H9 (cell line): ENCODE measurements around the gene AP4M1. TPM values are rescaled to one million over a fixed set of nuclear protein-coding genes. Genes with fewer than 3 reads are reported as not detected.

Experiments
- DNase-seq: peaks from one replicate; pipeline ENCODE4 v3.0.0-alpha.2; 2017
- H2AFZ ChIP-seq: one replicate; pipeline ENCODE4 v1.6.1; 2013; ENCODE audit warnings: mild to moderate bottlenecking, low read length, control low read depth, moderate library complexity
- H2AK5ac ChIP-seq: 2 replicates; pipeline ENCODE4 v1.6.1; 2013; ENCODE audit warnings: low read length, control low read depth, mixed read lengths; ENCODE audit not compliant: insufficient read length
- H2BK120ac ChIP-seq: one replicate; pipeline ENCODE4 v1.6.1; 2013; ENCODE audit warnings: low read depth, mild to moderate bottlenecking, low read length, control low read depth, inconsistent platforms; ENCODE audit not compliant: poor library complexity, severe bottlenecking
- H2BK12ac ChIP-seq: 2 replicates; pipeline ENCODE4 v1.6.1; 2013; ENCODE audit warnings: low read length, control low read depth, mixed read lengths, low read depth; ENCODE audit not compliant: insufficient read length
- H2BK15ac ChIP-seq: 2 replicates; pipeline ENCODE4 v1.6.1; 2013; ENCODE audit warnings: low read depth, low read length, control low read depth
- H2BK20ac ChIP-seq: one replicate; pipeline ENCODE4 v1.6.1; 2013; ENCODE audit warnings: low read depth, mild to moderate bottlenecking, low read length, control low read depth, inconsistent platforms; ENCODE audit not compliant: poor library complexity, severe bottlenecking
- H2BK5ac ChIP-seq: 2 replicates; pipeline ENCODE4 v1.6.1; 2013; ENCODE audit warnings: low read length, control low read depth, mixed read lengths; ENCODE audit not compliant: insufficient read length
- H3K14ac ChIP-seq: 2 replicates; pipeline ENCODE4 v1.6.1; 2013; ENCODE audit warnings: low read length, control low read depth; ENCODE audit not compliant: insufficient read depth
- H3K18ac ChIP-seq: 2 replicates; pipeline ENCODE4 v1.6.1; 2013; ENCODE audit warnings: low read depth, mild to moderate bottlenecking, mixed read lengths, low read length, control low read depth; ENCODE audit not compliant: insufficient read length
- H3K23ac ChIP-seq: 2 replicates; pipeline ENCODE4 v1.6.1; 2013; ENCODE audit warnings: low read length, control low read depth, mixed read lengths, low read depth; ENCODE audit not compliant: insufficient read length
- H3K23me2 ChIP-seq: 2 replicates; pipeline ENCODE4 v1.6.1; 2013; ENCODE audit warnings: low read depth, mild to moderate bottlenecking, mixed read lengths, low read length, control low read depth; ENCODE audit not compliant: insufficient read length, poor library complexity, severe bottlenecking
- H3K27ac ChIP-seq: 2 replicates; pipeline ENCODE4 v1.5.1; 2013; ENCODE audit warnings: low read length, control low read depth, mixed read lengths, low read depth; ENCODE audit not compliant: insufficient read length
- H3K27me3 ChIP-seq: 2 replicates; pipeline ENCODE4 v1.6.1; 2013; ENCODE audit warnings: low read length, control low read depth, inconsistent platforms; ENCODE audit not compliant: insufficient read depth
- H3K4ac ChIP-seq: 2 replicates; pipeline ENCODE4 v1.6.1; 2013; ENCODE audit warnings: low read depth, mild to moderate bottlenecking, control low read depth, inconsistent platforms, low read length, moderate library complexity
- H3K4me1 ChIP-seq: 2 replicates; pipeline ENCODE4 v1.6.1; 2013; ENCODE audit warnings: low read length, control low read depth, inconsistent platforms; ENCODE audit not compliant: insufficient read depth
- H3K4me2 ChIP-seq: 2 replicates; pipeline ENCODE4 v1.6.1; 2013; ENCODE audit warnings: low read length, control low read depth, mixed read lengths; ENCODE audit not compliant: insufficient read length, insufficient read depth
- H3K56ac ChIP-seq: 2 replicates; pipeline ENCODE4 v1.6.1; 2013; ENCODE audit warnings: low read depth, mild to moderate bottlenecking, mixed read lengths, low read length, control low read depth; ENCODE audit not compliant: insufficient read length
- H3K79me1 ChIP-seq: 2 replicates; pipeline ENCODE4 v1.6.1; 2013; ENCODE audit warnings: low read depth, mild to moderate bottlenecking, moderate library complexity, low read length, control low read depth, inconsistent platforms; ENCODE audit not compliant: insufficient read depth, poor library complexity, severe bottlenecking
- H3K79me2 ChIP-seq: 2 replicates; pipeline ENCODE4 v1.6.1; 2013; ENCODE audit warnings: low read length, control low read depth, inconsistent platforms; ENCODE audit not compliant: insufficient read depth
- H3K9ac ChIP-seq: 2 replicates; pipeline ENCODE4 v1.6.1; 2013; ENCODE audit warnings: low read length, control low read depth, mixed read lengths; ENCODE audit not compliant: insufficient read length; ENCODE audit errors: extremely low read depth
- H3K9me3 ChIP-seq: one replicate; pipeline ENCODE4 v1.6.1; 2013; ENCODE audit warnings: low read depth, low read length, inconsistent platforms; ENCODE audit not compliant: control insufficient read depth
- H3T11ph ChIP-seq: one replicate; pipeline ENCODE4 v1.6.1; 2013; ENCODE audit warnings: mild to moderate bottlenecking, low read length, control low read depth, inconsistent platforms
- H4K20me1 ChIP-seq: one replicate; pipeline ENCODE4 v1.6.1; 2013; ENCODE audit not compliant: control insufficient read depth, insufficient read length, insufficient read depth
- H4K5ac ChIP-seq: 2 replicates; pipeline ENCODE4 v1.6.1; 2013; ENCODE audit warnings: low read depth, mild to moderate bottlenecking, mixed read lengths, low read length, control low read depth; ENCODE audit not compliant: insufficient read length
- H4K8ac ChIP-seq: replicated peaks from 2 replicates; pipeline ENCODE4 v1.6.1; 2013; ENCODE audit warnings: low read length, control low read depth, mixed read lengths, low read depth; ENCODE audit not compliant: insufficient read length
- H4K91ac ChIP-seq: 2 replicates; pipeline ENCODE4 v1.6.1; 2013; ENCODE audit warnings: low read depth, mild to moderate bottlenecking, moderate library complexity, mixed read lengths, low read length, control low read depth; ENCODE audit not compliant: insufficient read length
- H3K27ac Mint-ChIP-seq, 3 experiments: 2 replicates in 2 of 3; 3 replicates in 1 of 3; pipeline ENCODE4 v1.8.0; 2020 to 2021; ENCODE audit warnings: mixed read lengths in 3 of 3, mild to moderate bottlenecking in 1 of 3, moderate library complexity in 1 of 3
- H3K27me3 Mint-ChIP-seq: 2 replicates; pipeline ENCODE4 v1.8.0; 2021; ENCODE audit warnings: low read depth, mild to moderate bottlenecking, moderate library complexity, mixed read lengths
- H3K36me3 Mint-ChIP-seq, 3 experiments: 2 replicates in 2 of 3; 3 replicates in 1 of 3; pipeline ENCODE4 v1.8.0; 2020 to 2021; ENCODE audit warnings: low read depth in 3 of 3, mixed read lengths in 3 of 3; ENCODE audit not compliant: insufficient read depth in 1 of 3
- H3K4me1 Mint-ChIP-seq, 2 experiments: 2 replicates each; pipeline ENCODE4 v1.8.0; 2020; ENCODE audit warnings: mixed read lengths in 2 of 2
- H3K4me3 Mint-ChIP-seq, 2 experiments: 2 replicates in 1 of 2; 3 replicates in 1 of 2; pipeline ENCODE4 v1.8.0; 2020 to 2021; ENCODE audit warnings: mild to moderate bottlenecking in 2 of 2, mixed read lengths in 2 of 2, moderate library complexity in 1 of 2
- H3K9me3 Mint-ChIP-seq, 2 experiments: 2 replicates in 1 of 2; 3 replicates in 1 of 2; pipeline ENCODE4 v1.8.0; 2020; ENCODE audit warnings: mild to moderate bottlenecking in 2 of 2, mixed read lengths in 2 of 2, moderate library complexity in 1 of 2
- CTCF ChIP-seq: fragments of 200-600 bp; sonication (generic); conservative IDR thresholded peaks from 3 replicates; pipeline ENCODE4 v1.8.0; 2021; ENCODE audit warnings: antibody characterized with exemption, mild to moderate bottlenecking
- WGBS: extraction: QIAGEN DNeasy Blood & Tissue Kit; methylation state at CpG from one replicate; pipeline ENCODE4 v1.1.7; 2013; ENCODE audit warnings: missing lambda C conversion rate, low lambda C conversion rate, mixed read lengths; ENCODE audit not compliant: insufficient read length; ENCODE audit errors: extremely low coverage; 5-methylcytosine and 5-hydroxymethylcytosine counted together
- total RNA-seq: library from RNA; stranded (reverse); gene quantifications from 2 replicates; pipeline ENCODE4 v1.2.1, GENCODE V29; 2021

The AP4M1 gene
- total RNA-seq, 1 experiment from 2014 or later: 18.8 TPM

DNA sequence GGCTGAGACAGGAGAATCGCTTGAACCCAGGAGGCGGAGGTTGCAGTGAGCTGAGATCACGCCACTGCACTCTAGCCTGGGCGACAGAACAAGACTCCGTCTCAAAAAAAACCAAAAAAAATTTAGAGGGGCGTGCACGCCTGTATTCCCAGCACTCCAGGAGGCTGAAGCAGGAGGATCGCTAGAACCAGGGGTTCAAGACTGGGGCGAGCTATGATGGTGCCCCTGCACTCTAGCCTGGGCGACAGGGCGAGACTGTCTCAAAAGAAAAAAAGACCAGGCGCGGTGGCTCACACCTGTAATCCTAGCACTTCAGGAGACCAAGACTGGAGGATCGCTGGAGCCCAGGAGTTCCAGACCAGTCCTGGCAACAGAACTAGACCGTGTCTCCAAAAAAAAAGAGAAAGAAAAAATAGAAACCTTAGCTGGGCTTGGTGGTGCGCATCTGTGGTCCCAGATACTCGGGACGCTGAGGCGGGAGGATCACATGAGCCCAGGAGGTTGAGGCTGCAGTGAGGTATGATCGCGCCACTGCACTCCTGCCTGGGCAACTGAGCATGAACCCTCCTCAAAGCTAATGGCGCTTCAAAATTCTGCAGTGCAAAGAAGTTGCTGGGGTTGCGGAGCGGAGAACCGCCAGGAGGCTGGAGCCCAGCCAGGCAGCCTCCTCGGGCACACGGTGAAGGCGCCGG is 24.9 kb downstream of the AP4M1 start:
- Histone ChIP-seq H3K56ac (peak overlapping the region; percentile 55), H3K27ac (peak overlapping the region; percentile 86), H4K8ac (peak overlapping the region; percentile 19), H3K4me1 (no peaks in the 10 kb centered on the region; the same call in 1 of the 2 replicates), H4K5ac (no peak overlapping the region), H2BK20ac (no peak overlapping the region), H3T11ph (no peak overlapping the region), H4K20me1 (no peaks in the 10 kb centered on the region), H3K9ac (peak overlapping the region; percentile 95), H3K18ac (peak overlapping the region; percentile 96), H2AK5ac (no peak overlapping the region), H2BK120ac (no peak overlapping the region), H2BK12ac (no peak overlapping the region), H3K14ac (peak overlapping the region; percentile 92; the same call in 1 of the 2 replicates), H3K23me2 (peaks cover 15% of the 10 kb centered on the region), H4K91ac (no peak overlapping the region), H3K79me2 (no peaks in the 10 kb centered on the region), H2AFZ (no peak overlapping the region), H3K27me3 (no peaks in the 10 kb centered on the region), H3K4me2 (peak overlapping the region; percentile 92), H3K4ac (no peak overlapping the region), H2BK5ac (peak overlapping the region; percentile 77), H3K79me1 (no peaks in the 10 kb centered on the region), H3K23ac (no peak overlapping the region), H3K9me3 (no peaks in the 10 kb centered on the region), H2BK15ac (no peak overlapping the region)
- DNase-seq: no peak
- 0 out of 3 replicates have a peak, but pooled peaks have one; percentile 13 for TF ChIP-seq CTCF
- no CpG with 5 or more reads among the region's 29 CpGs for WGBS
- Mint-ChIP-seq H3K9me3 (no peaks in the 10 kb centered on the region), H3K27ac (peak overlapping the region; percentile 99 to 100 (median 99)), H3K4me1 (peaks cover 8 to 17% of the 10 kb centered on the region in 2 experiments), H3K4me3 (peak overlapping the region; percentile 98 to 99), H3K27me3 (peaks cover 19% of the 10 kb centered on the region), H3K36me3 (peaks cover 2 to 14% (median 9%) of the 10 kb centered on the region in 3 experiments; a peak in 4 of 7 replicates)
